Smooth muscle cell (in vitro differentiated cells): ENCODE measurements around the gene QPRT. TPM values are rescaled to one million over a fixed set of nuclear protein-coding genes. Genes with fewer than 3 reads are reported as not detected.

ENCODE experiments used
- DNase-seq: peaks from one replicate; lab custom pipeline; 2025; ENCODE audit not compliant: unreplicated experiment; lab: John Stamatoyannopoulos, UW
- H2AFZ ChIP-seq: fragments of 200-600 bp; sonication (generic); 2 replicates; pipeline ENCODE4 v1.6.0; 2016; ENCODE audit warnings: antibody characterized with exemption, low read depth, mild to moderate bottlenecking
- H3F3A ChIP-seq: fragments of 200-600 bp; sonication (generic); 2 replicates; pipeline ENCODE4 v1.6.0; 2017; ENCODE audit warnings: antibody characterized with exemption, low read depth
- H3K27ac ChIP-seq: fragments of 200-600 bp; sonication (generic); 2 replicates; pipeline ENCODE4 v1.5.1; 2016; ENCODE audit warnings: low read depth, mild to moderate bottlenecking
- H3K27me3 ChIP-seq: fragments of 200-600 bp; sonication (generic); 2 replicates; pipeline ENCODE4 v1.6.1; 2016; ENCODE audit warnings: low read depth, mild to moderate bottlenecking
- H3K36me3 ChIP-seq: fragments of 200-600 bp; sonication (generic); 2 replicates; pipeline ENCODE4 v1.5.1; 2016; ENCODE audit warnings: low read depth
- H3K4me1 ChIP-seq: fragments of 200-600 bp; sonication (generic); 2 replicates; pipeline ENCODE4 v1.5.1; 2016; ENCODE audit warnings: low read depth
- H3K4me2 ChIP-seq: fragments of 200-600 bp; sonication (generic); 2 replicates; pipeline ENCODE4 v1.6.0; 2016; ENCODE audit warnings: mild to moderate bottlenecking
- H3K4me3 ChIP-seq: fragments of 200-600 bp; sonication (generic); 2 replicates; pipeline ENCODE4 v1.5.1; 2016; ENCODE audit warnings: mild to moderate bottlenecking
- H3K79me2 ChIP-seq: fragments of 200-600 bp; sonication (generic); 2 replicates; pipeline ENCODE4 v1.6.0; 2016; ENCODE audit warnings: low read depth, mild to moderate bottlenecking
- H3K9ac ChIP-seq: fragments of 200-600 bp; sonication (generic); 2 replicates; pipeline ENCODE4 v1.6.0; 2016; ENCODE audit warnings: low read depth
- H3K9me3 ChIP-seq: fragments of 200-600 bp; sonication (generic); replicated peaks from 2 replicates; pipeline ENCODE4 v1.5.1; 2016; ENCODE audit warnings: low read depth
- H4K20me1 ChIP-seq: fragments of 200-600 bp; sonication (generic); 2 replicates; pipeline ENCODE4 v1.6.0; 2016; ENCODE audit warnings: low read depth
- CTCF ChIP-seq: fragments of 200-600 bp; sonication (generic); IDR thresholded peaks from 2 replicates; pipeline ENCODE4 v1.5.1; 2017; ENCODE audit warnings: borderline replicate concordance, mild to moderate bottlenecking, antibody characterized with exemption; ENCODE audit not compliant: insufficient read depth, poor library complexity, severe bottlenecking
- WGBS: methylation state at CpG from one replicate; pipeline ENCODE4 v1.1.7; 2016; ENCODE audit warnings: low lambda C conversion rate; 5-methylcytosine and 5-hydroxymethylcytosine counted together
- polyA plus RNA-seq: library from polyadenylated mRNA; unstranded; fragments of >200 nt; fragmentation: Nextera tagmentation; extraction: Ambion mirVana; gene quantifications from 2 replicates; pipeline ENCODE4 v1.2.1, GENCODE V29; 2016
- total RNA-seq: library from RNA; depleted of rRNA; stranded (reverse); fragments of >200 nt; gene quantifications from 2 replicates; pipeline ENCODE4 v1.2.3, GENCODE V29; 2014

The QPRT gene
- total and polyA plus RNA-seq, 2 experiments from 2014 or later: 67.4 to 196 TPM

DNA sequence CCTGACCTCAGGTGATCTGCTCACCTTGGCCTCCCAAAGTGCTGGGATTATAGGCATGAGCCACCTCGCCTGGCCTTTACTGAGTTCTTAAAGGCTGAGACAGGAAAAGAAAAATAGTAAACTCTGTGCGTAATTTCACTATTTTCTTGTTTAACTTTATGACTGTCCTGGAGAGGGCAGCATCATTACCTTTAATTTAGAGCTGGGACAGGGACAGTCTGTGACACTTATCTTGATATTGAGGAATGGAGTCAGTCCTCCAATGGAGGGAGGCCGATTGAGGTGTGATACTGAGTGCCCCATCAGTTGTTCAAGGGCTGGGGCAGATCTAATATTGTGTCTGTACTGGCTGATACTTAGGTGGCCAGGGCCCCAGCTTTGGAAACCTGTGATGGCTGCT lies 37.4 kb upstream of the QPRT start:
- Histone ChIP-seq H3K4me3 (no peak overlapping the region), H3K4me1 (no peaks in the 10 kb centered on the region), H3F3A (no peaks in the 10 kb centered on the region), H3K27me3 (no peaks in the 10 kb centered on the region), H4K20me1 (no peaks in the 10 kb centered on the region), H2AFZ (no peak overlapping the region), H3K9me3 (no peaks in the 10 kb centered on the region), H3K36me3 (no peaks in the 10 kb centered on the region), H3K4me2 (no peak overlapping the region), H3K79me2 (no peaks in the 10 kb centered on the region), H3K27ac (no peak overlapping the region), H3K9ac (no peak overlapping the region)
- no peak for TF ChIP-seq CTCF
- 82% methylated on average over 3 of the region's 3 CpGs for WGBS
- no peak for DNase-seq

DNA sequence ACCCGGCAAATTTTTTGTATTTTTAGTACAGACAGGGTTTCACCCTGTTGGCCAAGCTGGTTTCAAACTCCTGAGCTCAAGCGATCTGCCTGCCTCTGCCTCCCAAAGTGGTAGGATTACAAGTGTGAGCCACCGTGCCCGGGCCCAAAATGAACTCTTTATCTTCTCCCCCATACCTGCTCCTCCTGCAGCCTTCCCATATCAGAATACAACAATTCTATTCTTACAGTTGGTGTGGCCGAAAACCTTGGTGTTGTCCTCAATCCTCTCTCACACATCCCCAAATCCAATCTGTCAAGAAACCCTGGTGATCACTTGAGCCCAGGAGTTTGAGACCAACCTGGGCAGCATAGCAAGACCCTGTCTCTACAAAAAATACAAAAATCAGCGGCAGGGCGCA lies 35.4 kb upstream of the QPRT start:
- TF ChIP-seq CTCF: no peak
- H3K27ac ChIP-seq: no peak overlapping the region
- WGBS: 99% methylated on average over 7 of the region's 7 CpGs

DNA sequence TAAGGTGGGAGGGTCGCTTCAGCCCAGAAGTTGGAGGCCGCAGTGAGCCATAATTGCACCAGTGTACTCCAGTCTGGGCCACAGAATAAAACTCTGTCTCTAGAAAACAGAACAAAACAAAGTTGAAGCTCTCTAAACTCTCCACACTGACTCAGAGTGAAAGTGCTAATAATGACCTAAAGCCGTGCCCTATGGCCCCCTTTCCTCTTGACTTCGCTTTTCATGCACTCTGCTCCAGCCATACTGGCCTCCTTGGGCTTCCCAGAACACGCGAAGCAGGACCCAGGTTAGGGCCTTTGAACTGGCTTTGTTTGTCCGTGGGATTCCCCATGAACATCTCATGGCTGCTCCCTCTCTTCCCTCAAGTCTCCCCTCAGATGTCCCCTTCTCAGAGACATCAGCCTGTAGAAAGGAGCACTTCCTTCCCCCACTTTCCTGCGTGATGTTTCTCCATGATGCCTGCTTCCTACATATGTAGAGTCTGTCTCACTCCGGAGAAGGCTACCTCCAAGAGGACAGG lies 34.6 kb upstream of the QPRT start:
- 95% methylated on average over 9 of the region's 9 CpGs for WGBS
- Histone ChIP-seq H3K4me3 (no peak overlapping the region), H3K27me3 (no peaks in the 10 kb centered on the region), H3K79me2 (no peaks in the 10 kb centered on the region), H3K9ac (no peak overlapping the region), H2AFZ (no peak overlapping the region), H3K4me1 (no peaks in the 10 kb centered on the region), H4K20me1 (no peaks in the 10 kb centered on the region), H3K27ac (no peak overlapping the region), H3K4me2 (no peak overlapping the region), H3F3A (no peaks in the 10 kb centered on the region), H3K36me3 (no peaks in the 10 kb centered on the region), H3K9me3 (no peaks in the 10 kb centered on the region)
- no peak for TF ChIP-seq CTCF
- DNase-seq: no peak

More for the DNA sequence above, 35.4 kb upstream of the QPRT start:
- Histone ChIP-seq H3K9ac (no peak overlapping the region), H3F3A (no peaks in the 10 kb centered on the region), H3K36me3 (no peaks in the 10 kb centered on the region), H3K9me3 (no peaks in the 10 kb centered on the region), H3K27me3 (no peaks in the 10 kb centered on the region), H3K79me2 (no peaks in the 10 kb centered on the region), H3K4me2 (no peak overlapping the region), H3K4me3 (no peak overlapping the region), H3K4me1 (no peaks in the 10 kb centered on the region), H2AFZ (no peak overlapping the region), H4K20me1 (no peaks in the 10 kb centered on the region)
- no peak for DNase-seq

GRCh38 chr16:29644973-29645693 lies 33.8 kb upstream of the QPRT start:
- H3F3A ChIP-seq: no peaks in the 10 kb centered on the region
- no peak overlapping the region for H2AFZ ChIP-seq
- no peaks in the 10 kb centered on the region for H3K27me3 ChIP-seq
- no peak for DNase-seq
- H3K9me3 ChIP-seq: no peaks in the 10 kb centered on the region
- H3K27ac ChIP-seq: no peak overlapping the region
- H3K36me3 ChIP-seq: no peaks in the 10 kb centered on the region
- H3K79me2 ChIP-seq: no peaks in the 10 kb centered on the region
- H3K9ac ChIP-seq: no peak overlapping the region
- H3K4me2 ChIP-seq: no peak overlapping the region
- no peak overlapping the region for H3K4me3 ChIP-seq
- no peaks in the 10 kb centered on the region for H4K20me1 ChIP-seq
- no peak for TF ChIP-seq CTCF
- H3K4me1 ChIP-seq: no peaks in the 10 kb centered on the region
- 94% methylated on average over 4 of the region's 4 CpGs for WGBS
